ENCODE measurements around the gene SPARCL1.
"Not testable (repeated sequence)": the region's sequence is repeated elsewhere in the genome, so short reads cannot be mapped to it uniquely, and the experiment has no call there.

SPARCL1 gene

GRCh38 chr4:87433342-87433741, 95.8 kb downstream of the SPARCL1 start:
- no peak for DNase-seq

GRCh38 chr4:87430038-87430437, 99.1 kb downstream of the SPARCL1 start:
- no peak for DNase-seq

- no peak for DNase-seq
Measured at GRCh38 chr4:87428979-87429378, 100.2 kb downstream of the SPARCL1 start.

- DNase-seq: no peak
Measured at GRCh38 chr4:87427518-87427868, 101.7 kb downstream of the SPARCL1 start.

GRCh38 chr4:87426865-87427517, 102.2 kb downstream of the SPARCL1 start:
- DNase-seq: no peak

- DNase-seq: no peak
Measured at GRCh38 chr4:87425711-87426110, 103.5 kb downstream of the SPARCL1 start.

GRCh38 chr4:87424099-87424543, 105.1 kb downstream of the SPARCL1 start:
- DNase-seq: not testable (repeated sequence)

All from NCI-H774 (cell line).